Activated T-helper 2 cell treated with anti-CD3 and anti-CD28 coated beads, Interferon-gamma antibody, Interleukin-2, Interleukin-4, amounts not matched to agents 10 μg/mL and 5 μg/mL and 100 μg/mL, durations not matched to agents 14 hours and 24 hours and 36 hours (primary cell): Measurements from ENCODE around the gene GAB2. TPM values are rescaled to one million over a fixed set of nuclear protein-coding genes. Genes with fewer than 3 reads are reported as not detected.

Experiments used
- DNase-seq: peaks from one replicate; pipeline ENCODE4 v3.0.0; 2021; ENCODE audit warnings: low spot score
- H3K27ac Mint-ChIP-seq: one replicate; pipeline ENCODE4 v1.8.0; 2021; ENCODE audit warnings: mixed read lengths
- H3K27me3 Mint-ChIP-seq: one replicate; pipeline ENCODE4 v1.8.0; 2021; ENCODE audit warnings: low read depth, mixed read lengths
- H3K36me3 Mint-ChIP-seq: one replicate; pipeline ENCODE4 v1.8.0; 2021; ENCODE audit warnings: low read depth, mixed read lengths
- H3K4me1 Mint-ChIP-seq: one replicate; pipeline ENCODE4 v1.8.0; 2021; ENCODE audit warnings: low read depth, mixed read lengths
- H3K4me3 Mint-ChIP-seq: one replicate; pipeline ENCODE4 v1.8.0; 2021; ENCODE audit warnings: low read depth, mild to moderate bottlenecking, moderate library complexity, mixed read lengths
- H3K9me3 Mint-ChIP-seq: one replicate; pipeline ENCODE4 v1.8.0; 2021; ENCODE audit warnings: mixed read lengths
- intact Hi-C: fragments of 100-400 bp; cut with micrococcal nuclease; formaldehyde crosslinking; loops from one replicate; pipeline ENCODE4 v1.15.1; 2023
- total RNA-seq: library from RNA; stranded (reverse); gene quantifications from 2 replicates; pipeline ENCODE4 v1.2.3, GENCODE V29; 2022

The GAB2 gene
- total RNA-seq, 1 donor from 2014 or later, result 32.8 TPM

- intact Hi-C loops, result no loop called here
- Mint-ChIP-seq H3K4me3 (no peak overlapping the region), H3K36me3 (peaks cover 15% of the 10 kb centered on the region), H3K4me1 (no peaks in the 10 kb centered on the region), H3K27me3 (no peaks in the 10 kb centered on the region), H3K9me3 (no peaks in the 10 kb centered on the region), H3K27ac (no peak overlapping the region)
- no peak for DNase-seq
These were observed 248.8 kb downstream of the GAB2 start for GRCh38 chr11:78168539-78169477.

DNA sequence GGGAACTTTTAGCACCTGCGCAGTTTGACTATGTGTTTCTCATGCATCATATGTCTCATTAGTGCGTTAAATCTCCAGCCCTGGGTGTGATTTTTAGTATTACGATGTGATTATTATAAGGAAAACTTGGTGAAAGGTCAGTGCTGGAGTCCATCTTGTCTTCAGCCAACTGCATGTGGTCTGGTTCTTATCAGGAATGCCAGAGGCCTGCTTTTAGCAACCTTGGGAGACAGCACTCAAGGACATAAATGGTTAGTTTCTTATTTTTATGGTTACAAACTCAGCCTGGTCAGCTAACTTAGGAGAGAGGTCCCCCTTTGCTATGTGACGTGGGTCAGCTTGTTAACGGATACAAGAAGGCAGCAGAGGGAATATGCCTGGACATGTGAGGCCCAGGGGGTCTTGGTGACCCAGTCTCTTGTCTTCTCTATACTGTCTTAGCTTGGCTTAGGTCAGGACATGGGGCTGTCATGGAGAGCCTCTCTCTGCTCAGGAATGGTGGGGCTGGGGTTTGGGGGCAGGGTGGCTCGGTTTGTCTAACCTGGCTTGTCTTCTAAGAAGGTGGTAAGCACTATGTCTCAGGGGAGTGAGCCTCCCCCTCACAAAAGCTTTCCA, 250.7 kb downstream of the GAB2 start:
- H3K27ac Mint-ChIP-seq, result no peak overlapping the region
- no peaks in the 10 kb centered on the region for H3K9me3 Mint-ChIP-seq
- DNase-seq, result no peak
- no peaks in the 10 kb centered on the region for H3K36me3 Mint-ChIP-seq
- H3K27me3 Mint-ChIP-seq, result no peaks in the 10 kb centered on the region
- intact Hi-C loops, result no loop called here
- H3K4me3 Mint-ChIP-seq, result no peak overlapping the region
- no peaks in the 10 kb centered on the region for H3K4me1 Mint-ChIP-seq

Other genes starting within 250 kb of the GAB2 start
- gene KCTD21, start 229.2 kb downstream of the GAB2 start, total RNA-seq, result 10.0 and 10.4 TPM in 2 replicates
- 12.9 and 14.6 TPM in 2 replicates for gene USP35, start 228.9 kb downstream of the GAB2 start, total RNA-seq
- 34.1 and 37.7 TPM in 2 replicates for gene NARS2, start 157.0 kb upstream of the GAB2 start, total RNA-seq